Choroid plexus epithelial cell (primary cell): ENCODE data around the gene DEGS2.

Source experiments
- DNase-seq: peaks from one replicate; pipeline ENCODE4 v3.0.0-alpha.2; 2010; ENCODE audit warnings: low read depth
- H3K4me3 ChIP-seq: 2 replicates; pipeline ENCODE4 v1.5.1; 2011; ENCODE audit warnings: low read depth, mild to moderate bottlenecking, control low read depth, low read length, moderate library complexity
- TF ChIP-seq, protein P1 (sequence below): conservative IDR thresholded peaks from 2 replicates; pipeline ENCODE4 v1.5.1; 2011; ENCODE audit warnings: low read depth, mild to moderate bottlenecking, control low read depth, inconsistent platforms, low read length, moderate library complexity

DEGS2 gene

DNA sequence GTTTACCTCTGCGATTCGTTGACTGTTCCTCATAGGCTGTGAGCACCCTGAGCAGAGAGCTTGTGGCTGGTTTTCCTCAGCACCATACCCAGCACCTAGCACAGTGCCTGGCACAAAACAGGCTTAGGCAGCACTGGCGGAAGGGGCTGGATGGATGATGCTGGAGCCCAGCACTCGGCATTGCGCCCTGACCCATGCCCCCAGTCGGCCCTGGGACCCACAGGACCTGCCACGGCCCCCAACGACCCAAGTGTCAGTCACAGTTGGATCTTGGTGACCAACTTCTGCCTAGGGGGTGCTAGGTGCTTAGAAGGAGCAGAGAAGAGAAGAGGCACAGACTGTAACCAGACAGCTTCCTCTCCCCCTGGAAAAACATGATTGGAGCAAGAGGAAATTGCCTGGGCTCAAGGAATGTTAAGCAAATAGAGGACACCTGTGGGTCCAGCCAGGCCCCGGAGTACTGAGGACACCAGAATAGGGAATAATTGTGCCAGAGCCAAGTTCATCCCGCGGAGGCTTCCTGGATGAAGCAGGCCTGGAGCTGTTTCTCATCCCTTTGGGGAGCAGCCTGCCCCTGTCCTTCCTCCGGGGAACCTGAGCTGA, 31.5 kb downstream of the DEGS2 start:
- TF ChIP-seq, protein P1, sequence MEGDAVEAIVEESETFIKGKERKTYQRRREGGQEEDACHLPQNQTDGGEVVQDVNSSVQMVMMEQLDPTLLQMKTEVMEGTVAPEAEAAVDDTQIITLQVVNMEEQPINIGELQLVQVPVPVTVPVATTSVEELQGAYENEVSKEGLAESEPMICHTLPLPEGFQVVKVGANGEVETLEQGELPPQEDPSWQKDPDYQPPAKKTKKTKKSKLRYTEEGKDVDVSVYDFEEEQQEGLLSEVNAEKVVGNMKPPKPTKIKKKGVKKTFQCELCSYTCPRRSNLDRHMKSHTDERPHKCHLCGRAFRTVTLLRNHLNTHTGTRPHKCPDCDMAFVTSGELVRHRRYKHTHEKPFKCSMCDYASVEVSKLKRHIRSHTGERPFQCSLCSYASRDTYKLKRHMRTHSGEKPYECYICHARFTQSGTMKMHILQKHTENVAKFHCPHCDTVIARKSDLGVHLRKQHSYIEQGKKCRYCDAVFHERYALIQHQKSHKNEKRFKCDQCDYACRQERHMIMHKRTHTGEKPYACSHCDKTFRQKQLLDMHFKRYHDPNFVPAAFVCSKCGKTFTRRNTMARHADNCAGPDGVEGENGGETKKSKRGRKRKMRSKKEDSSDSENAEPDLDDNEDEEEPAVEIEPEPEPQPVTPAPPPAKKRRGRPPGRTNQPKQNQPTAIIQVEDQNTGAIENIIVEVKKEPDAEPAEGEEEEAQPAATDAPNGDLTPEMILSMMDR, result no peak
- no peak for DNase-seq
- no peak overlapping the region for H3K4me3 ChIP-seq

DNA sequence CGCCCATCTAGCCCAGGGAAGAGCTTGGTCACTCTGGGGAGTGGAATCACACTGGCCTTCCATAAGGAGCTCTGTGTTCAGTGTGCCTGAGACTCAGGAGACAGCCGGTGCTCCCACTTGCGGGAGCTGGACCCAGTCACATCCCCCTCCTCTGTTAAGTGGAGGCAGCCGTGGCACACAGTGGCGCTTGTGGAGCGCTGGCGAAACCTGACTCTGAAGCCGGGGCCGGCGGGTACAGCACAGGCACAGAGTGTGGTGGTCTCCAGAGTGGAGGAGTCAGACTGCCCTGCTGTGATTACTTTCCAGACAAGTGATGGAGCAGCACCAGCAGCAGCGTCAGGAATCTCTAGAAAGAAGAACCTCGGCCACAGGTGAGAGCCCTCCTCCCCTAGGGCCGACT, 33.0 kb downstream of the DEGS2 start:
- H3K4me3 ChIP-seq, result no peak overlapping the region
- TF ChIP-seq, protein P1, result no peak
- DNase-seq, result no peak

DNA sequence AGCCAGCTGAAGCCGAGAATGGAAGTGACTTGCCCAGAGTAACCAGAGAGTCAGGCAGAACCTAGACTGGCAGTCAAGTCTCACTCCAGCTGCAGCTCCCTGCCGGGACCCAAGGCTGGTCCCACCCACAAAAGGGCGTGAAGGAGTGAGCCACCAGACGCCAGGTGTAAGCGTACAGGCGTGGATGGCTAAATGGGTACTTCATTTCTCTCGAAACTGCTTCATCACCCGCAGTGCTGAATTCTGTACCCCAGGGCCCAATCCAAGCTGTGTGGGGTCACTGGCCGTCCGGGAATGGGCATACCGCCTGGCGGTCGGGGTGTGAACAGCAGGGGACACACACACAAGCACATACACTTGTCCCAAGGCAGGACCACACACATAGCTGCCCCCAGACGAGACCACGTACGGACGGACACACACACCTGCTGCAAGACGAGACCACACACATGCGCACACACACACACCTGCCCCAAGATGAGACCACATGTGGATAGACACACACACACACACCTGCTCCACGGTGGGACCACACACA, 34.8 kb downstream of the DEGS2 start:
- no peak for DNase-seq
- TF ChIP-seq, protein P1, result no peak
- H3K4me3 ChIP-seq, result no peak overlapping the region

DNA sequence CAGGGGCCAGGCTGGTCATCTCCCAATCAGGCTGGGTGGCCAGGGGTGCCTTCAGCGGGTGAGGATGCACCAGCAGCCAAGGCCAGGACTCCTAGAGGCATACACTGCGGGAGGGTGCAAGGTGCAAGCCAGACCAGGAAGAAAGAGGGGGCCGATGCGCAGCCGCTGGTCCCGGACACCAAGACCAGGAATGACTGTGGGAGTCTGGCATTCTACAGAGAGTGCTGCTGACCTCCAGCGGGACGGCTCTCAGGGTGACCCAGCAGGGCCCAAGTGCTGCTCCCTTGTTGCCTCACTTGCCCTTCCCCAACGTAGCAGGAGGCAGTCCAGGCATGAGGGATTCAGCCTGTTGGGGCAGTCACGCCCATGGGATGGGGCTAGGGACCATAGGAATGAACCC, 35.8 kb downstream of the DEGS2 start:
- H3K4me3 ChIP-seq, result no peak overlapping the region
- no peak for DNase-seq
- TF ChIP-seq, protein P1, result no peak

DNA sequence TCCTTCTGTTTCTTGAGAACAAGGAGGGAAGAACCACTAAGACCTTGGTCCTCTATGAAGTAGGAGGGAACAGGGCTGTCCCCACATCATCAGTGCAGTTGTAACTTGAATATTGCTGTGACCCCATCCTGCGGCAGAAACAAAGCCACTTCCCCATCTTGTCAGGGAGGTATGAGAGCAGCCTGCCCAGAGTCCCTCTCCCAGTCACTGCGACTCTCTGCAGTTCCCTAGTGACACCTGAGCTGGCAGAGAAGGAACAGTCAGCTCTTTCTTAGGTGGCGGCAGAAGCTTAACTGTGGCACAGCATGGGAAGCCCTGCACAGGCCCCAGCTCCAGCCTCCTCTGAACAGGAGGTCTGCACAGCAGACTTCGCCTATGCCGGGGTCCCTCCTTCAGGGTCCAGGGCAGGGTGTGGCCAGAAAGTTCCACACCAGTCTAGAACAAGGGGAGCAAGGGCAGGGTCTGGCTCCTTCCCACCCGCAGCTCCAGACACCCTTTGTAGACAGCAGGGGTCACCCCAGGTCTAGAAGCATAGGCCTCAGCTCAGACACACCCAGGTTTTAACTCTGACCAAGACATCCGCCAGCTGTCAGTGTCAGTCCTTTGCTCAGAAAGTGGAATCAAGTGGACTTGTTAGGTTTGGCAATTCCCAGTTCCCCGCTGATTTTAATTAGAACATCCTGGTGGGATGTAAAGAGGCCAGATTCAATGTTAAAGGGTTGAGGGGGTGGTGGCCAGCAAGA, 36.8 kb downstream of the DEGS2 start:
- DNase-seq, result peak; percentile 11
- TF ChIP-seq, protein P1, result no peak
- H3K4me3 ChIP-seq, result no peak overlapping the region

DNA sequence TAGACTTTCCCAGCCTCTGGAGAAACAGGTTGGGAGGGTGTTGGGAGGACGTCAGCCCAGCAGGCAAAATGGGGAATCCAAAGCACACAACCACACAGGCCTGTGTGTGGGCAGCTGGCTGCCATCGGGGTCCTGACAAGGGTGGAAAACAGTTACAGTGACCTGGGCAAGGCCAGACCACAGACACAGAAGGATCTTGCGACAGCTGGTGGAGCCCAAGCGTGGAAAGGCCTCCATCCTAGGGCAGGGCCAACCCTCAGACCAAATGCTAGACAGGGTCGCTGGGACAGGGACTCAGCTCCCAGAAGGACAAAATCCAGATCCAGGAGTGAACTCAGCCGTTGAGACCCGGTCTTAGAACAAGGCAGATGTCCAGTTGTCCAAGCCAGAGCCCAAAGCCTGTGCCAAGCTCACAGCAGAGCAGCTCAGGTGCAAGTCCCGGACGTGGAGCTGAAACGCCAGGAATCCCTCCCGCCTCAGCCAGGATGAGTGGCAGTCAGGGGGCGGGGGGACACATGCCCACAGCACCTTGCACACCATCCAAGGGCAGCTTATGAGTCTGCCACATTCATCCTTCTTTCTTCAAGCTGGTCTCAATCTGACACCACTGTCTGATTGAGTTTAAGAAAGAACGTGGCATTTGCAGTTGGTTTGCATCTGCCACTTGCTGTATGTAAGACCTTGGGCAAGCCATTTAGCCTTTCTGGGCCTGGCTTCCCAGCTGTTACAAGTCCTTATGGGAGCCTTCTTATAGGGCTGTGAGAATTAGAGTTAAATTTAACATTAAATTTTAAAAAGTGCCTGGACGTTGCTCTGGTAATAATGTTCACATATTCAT, 37.6 kb downstream of the DEGS2 start:
- H3K4me3 ChIP-seq, result no peak overlapping the region
- TF ChIP-seq, protein P1, result no peak
- no peak for DNase-seq
